SJCRH30 (cell line): ENCODE measurements around the gene ICOSLG. TPM values are rescaled to one million over a fixed set of nuclear protein-coding genes. Genes with fewer than 3 reads are reported as not detected.
"Not testable (repeated sequence)": the region's sequence is repeated elsewhere in the genome, so short reads cannot be mapped to it uniquely, and the experiment has no call there.

Source experiments
- DNase-seq, 2 experiments: peaks; one replicate each; pipeline ENCODE4 v3.0.0-alpha.2; 2015 to 2020
- H3K27ac ChIP-seq: fragments of 250-450 bp; sonication (Bioruptor Pico); 2 replicates; pipeline ENCODE4 v1.5.1; 2020; ENCODE audit warnings: mild to moderate bottlenecking, moderate library complexity
- H3K27me3 ChIP-seq: fragments of 250-450 bp; sonication (Bioruptor Pico); 2 replicates; pipeline ENCODE4 v1.5.1; 2020; ENCODE audit warnings: mild to moderate bottlenecking, moderate library complexity
- H3K36me3 ChIP-seq: fragments of 250-450 bp; sonication (Bioruptor Pico); 2 replicates; pipeline ENCODE4 v1.5.1; 2020; ENCODE audit warnings: mild to moderate bottlenecking, moderate library complexity
- H3K4me1 ChIP-seq: fragments of 250-450 bp; sonication (Bioruptor Pico); 2 replicates; pipeline ENCODE4 v1.5.1; 2020; ENCODE audit warnings: mild to moderate bottlenecking, moderate library complexity
- H3K4me3 ChIP-seq: fragments of 250-450 bp; sonication (Bioruptor Pico); 2 replicates; pipeline ENCODE4 v1.5.1; 2020; ENCODE audit warnings: mild to moderate bottlenecking, moderate library complexity
- H3K9me3 ChIP-seq: fragments of 250-450 bp; sonication (Bioruptor Pico); replicated peaks from 2 replicates; pipeline ENCODE4 v1.5.1; 2020; ENCODE audit warnings: mild to moderate bottlenecking, moderate library complexity
- total RNA-seq: library from RNA; depleted of rRNA; stranded (reverse); fragments of >200 nt; shearing (Covaris generic); gene quantifications from 2 replicates; pipeline ENCODE4 v1.2.3, GENCODE V29; 2014

Gene ICOSLG
- total RNA-seq, 1 experiment from 2014 or later = not detected

DNA sequence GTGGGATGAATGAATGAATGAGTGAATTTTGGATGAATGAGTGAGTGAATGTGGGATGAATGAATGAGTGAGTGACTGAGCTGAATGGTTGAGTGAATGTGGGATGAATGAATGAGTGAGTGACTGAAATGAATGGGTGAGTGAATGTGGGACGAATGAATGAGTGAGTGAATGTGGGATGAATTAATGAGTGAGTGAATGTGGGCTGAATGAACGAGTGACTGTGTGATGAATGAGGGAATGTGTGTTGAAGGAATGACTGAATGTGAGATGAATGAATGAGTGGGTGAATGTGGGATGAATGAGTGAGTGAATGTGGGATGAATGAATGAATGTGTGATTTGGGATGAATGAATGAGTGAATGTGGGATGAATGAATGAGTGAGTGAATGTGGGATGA is 28.8 kb downstream of the ICOSLG start:
- not testable (repeated sequence) for H3K36me3 ChIP-seq, H3K27me3 ChIP-seq, H3K9me3 ChIP-seq, H3K27ac ChIP-seq, H3K4me1 ChIP-seq, DNase-seq, H3K4me3 ChIP-seq

DNA sequence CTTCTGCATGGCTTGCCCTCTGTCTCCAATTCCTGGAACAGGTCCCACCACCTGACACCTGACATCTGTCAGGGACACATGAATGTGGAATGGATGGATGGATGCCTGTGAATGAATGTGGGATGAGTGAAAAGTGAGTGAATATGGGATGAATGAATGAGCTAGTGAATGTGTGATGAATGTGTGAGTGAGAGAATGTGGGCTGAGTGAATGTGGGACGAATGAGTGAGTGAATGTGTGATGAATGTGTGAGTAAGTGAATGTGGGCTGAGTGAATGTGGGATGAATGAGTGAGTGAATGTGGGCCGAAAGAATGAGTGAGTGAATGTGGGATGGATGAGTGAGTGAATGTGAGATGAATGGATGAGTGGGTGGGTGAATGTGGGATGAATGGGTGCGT is 29.2 kb downstream of the ICOSLG start:
- H3K4me1 ChIP-seq, H3K4me3 ChIP-seq, H3K27ac ChIP-seq, DNase-seq, H3K27me3 ChIP-seq, H3K36me3 ChIP-seq, H3K9me3 ChIP-seq: not testable (repeated sequence)

DNA sequence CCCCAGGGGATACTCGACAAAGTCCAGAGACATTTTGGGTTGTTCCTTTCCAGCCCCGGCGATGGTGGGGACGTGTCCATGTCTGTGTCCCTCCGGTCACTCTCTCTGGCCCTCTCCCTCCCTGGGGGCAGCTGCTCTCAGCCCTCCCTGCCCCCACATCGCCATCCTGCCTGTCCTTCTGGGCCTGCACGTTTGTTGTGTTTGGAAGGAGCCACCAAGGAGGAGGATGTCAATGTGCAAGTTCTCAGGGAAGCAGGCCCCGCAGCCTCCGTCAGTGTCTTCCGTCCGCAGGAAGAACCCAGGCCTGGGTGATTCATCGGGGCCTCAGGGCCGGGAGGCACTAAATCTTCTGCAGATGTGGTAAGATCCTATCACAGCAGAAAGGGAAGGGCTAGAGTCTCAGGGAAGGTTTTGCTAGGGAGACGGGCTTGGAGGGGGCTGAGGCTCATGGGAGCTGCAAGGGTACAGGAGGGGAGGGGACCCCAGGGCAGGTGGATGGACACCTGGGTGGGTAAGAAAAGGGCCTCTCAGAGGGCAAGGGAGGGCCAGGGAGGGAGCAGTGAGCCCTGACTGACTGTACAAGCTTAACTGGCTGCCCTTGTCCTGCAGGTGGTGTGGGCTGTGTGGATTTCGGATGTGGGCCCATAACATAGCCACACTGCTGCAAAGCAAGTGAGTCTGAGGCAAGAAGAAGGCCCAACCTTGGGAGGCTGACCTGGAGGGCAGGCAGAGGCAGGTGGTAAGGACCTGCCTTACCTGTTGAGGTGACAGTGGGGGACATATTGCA is 32.7 kb downstream of the ICOSLG start:
- not testable (repeated sequence) for H3K9me3 ChIP-seq, DNase-seq, H3K36me3 ChIP-seq, H3K4me1 ChIP-seq, H3K4me3 ChIP-seq, H3K27ac ChIP-seq, H3K27me3 ChIP-seq

DNA sequence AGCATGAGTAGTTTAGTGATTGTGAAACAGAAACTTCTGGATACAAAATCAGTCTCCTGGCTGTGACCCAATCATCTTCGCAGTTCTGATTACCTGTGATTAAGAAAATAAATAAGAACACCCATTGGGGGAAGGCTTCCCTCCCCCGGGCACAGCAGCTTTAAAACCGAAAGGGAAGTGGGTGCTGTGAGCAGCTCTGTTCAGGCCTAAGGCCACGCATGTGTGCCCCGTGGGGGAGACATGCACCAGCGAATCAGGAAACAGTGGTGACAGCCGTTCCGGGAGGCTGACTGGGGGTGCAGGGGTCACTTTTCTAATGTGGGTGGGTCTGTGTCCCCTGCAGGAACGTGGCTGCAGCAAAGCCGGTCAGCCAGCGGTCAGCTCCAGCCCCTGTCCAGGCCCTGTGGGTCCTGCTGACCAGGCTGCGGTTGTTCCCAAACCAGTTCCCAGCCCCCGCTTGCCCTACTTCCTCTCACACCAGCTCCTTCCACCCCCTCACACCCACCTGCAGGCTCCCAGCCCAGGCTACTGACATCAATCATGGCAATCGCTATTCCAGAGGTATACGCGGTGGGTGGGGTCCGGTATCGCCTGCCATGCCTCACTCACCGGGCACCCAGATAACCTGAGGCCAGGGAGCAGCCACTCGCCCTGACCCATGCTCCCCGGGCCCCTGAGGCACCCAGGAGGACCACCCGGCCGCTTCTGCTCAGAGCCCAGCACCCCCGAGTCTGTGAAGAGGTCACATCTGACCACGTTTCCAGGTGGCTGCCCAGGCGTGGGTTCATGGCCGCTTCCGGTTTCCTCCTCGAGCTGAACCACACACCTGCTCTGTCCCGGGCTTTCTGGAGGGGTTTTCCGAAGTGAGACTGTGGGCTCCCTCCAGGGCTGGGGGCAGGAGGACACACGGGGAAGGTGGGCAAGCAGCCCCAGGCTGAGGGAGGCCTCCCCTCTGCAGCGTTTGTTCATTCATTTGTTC is 33.8 kb downstream of the ICOSLG start:
- H3K4me3 ChIP-seq, H3K27me3 ChIP-seq, H3K4me1 ChIP-seq, H3K9me3 ChIP-seq, DNase-seq, H3K36me3 ChIP-seq, H3K27ac ChIP-seq: not testable (repeated sequence)

DNA sequence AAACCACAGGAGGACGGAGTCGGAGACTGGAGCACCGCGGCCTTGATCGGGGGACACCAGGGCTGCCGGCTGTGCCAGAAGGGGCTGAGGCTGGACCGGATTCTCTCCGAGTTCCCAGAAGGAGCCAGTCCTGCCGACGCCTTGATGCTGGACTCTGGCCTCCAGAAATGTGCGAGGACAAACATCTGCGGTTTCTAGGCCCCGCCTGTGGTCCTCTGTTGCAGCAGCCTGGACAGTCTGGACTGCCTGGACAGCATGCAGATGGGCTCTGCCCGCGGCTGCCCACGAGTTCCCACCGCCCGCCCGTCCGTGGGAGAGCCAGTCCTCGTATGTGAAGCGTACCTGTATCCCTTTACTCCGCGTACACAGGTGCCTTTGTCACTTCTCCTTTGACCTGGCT is 34.6 kb downstream of the ICOSLG start:
- H3K27ac ChIP-seq = not testable (repeated sequence)

DNA sequence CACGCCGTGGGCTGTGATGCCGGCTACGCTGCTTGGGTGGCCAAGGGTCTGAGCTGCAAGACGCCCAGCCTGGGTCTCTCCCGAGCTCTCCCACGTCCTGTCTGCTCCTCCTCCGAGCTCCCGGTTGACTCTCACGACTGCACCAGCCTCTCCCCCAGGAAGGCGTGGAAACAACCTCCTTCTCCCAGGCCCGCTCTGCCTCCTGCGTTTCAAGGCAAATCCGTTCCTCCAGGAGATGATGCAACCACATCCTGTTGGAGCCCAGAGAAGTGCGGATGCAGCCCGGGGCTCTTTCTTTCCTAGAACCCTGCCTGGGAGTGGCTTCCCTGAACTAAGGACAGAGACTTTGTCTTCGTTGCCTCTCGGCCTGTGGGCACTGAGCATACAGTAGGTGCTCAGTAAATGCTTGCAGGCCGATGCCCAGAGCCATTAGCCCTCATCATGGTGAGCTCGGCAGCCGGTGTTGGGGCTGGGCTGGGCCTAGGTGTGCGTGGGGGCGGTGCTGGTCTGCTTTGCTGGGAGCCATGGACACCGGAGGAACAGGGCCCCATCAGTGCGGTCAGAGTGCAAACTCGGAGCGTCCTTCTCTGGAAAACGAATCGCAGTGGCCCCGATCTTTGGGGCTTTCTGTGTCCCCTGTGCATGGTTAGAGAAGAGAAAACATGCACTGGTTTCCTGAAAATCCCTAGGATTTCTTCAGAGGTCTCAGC is 38.0 kb downstream of the ICOSLG start:
- H3K27ac ChIP-seq, H3K4me3 ChIP-seq, H3K36me3 ChIP-seq, H3K9me3 ChIP-seq, H3K27me3 ChIP-seq, H3K4me1 ChIP-seq, DNase-seq: not testable (repeated sequence)

More for the DNA sequence above, 34.6 kb downstream of the ICOSLG start:
- not testable (repeated sequence) for DNase-seq, H3K27me3 ChIP-seq, H3K9me3 ChIP-seq, H3K4me3 ChIP-seq, H3K4me1 ChIP-seq, H3K36me3 ChIP-seq

DNA sequence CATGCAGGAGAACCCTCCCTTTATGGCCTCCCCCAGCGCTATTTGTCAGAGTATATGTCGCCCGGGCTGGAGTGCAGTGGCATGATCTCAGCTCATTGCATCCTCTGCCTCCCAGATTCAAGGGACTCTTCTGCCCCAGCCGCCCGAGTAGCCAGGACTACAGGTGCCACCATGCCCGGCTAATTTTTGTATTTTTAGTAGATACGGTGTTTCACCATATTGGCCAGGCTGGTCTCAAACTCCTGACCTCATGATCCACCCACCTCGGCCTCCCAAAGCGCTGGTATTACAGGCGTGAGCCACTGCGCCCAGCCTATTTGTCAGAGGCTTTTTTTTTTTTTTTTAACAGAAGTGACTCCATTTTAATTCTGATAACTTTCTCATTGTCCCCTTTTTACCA is 40.7 kb downstream of the ICOSLG start:
- H3K4me3 ChIP-seq, DNase-seq, H3K27ac ChIP-seq, H3K36me3 ChIP-seq, H3K4me1 ChIP-seq, H3K9me3 ChIP-seq, H3K27me3 ChIP-seq: not testable (repeated sequence)

DNA sequence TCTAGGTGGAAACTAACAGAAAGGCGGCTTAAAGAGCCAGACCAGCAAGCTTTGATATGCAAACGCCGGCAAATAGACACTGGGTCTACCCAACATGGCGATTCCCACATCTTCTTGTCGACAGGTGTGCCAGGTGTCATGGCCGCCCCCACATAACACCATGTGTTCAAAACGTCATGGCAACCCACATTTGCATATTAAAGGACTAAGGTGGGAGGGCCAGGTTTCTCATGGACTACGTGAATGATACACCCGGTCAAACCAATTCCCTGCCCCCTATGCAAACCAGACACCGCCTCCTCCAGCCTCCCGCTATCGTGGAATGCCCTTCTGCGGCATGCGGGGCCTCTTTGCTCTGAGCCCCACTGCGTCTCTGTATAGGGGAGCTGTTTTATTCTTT is 41.3 kb downstream of the ICOSLG start:
- Histone ChIP-seq H3K4me1 (no peaks in the 10 kb centered on the region), H3K36me3 (no peaks in the 10 kb centered on the region), H3K27me3 (no peaks in the 10 kb centered on the region), H3K4me3 (no peak overlapping the region), H3K27ac (no peak overlapping the region), H3K9me3 (no peaks in the 10 kb centered on the region)
- no peak for DNase-seq

DNA sequence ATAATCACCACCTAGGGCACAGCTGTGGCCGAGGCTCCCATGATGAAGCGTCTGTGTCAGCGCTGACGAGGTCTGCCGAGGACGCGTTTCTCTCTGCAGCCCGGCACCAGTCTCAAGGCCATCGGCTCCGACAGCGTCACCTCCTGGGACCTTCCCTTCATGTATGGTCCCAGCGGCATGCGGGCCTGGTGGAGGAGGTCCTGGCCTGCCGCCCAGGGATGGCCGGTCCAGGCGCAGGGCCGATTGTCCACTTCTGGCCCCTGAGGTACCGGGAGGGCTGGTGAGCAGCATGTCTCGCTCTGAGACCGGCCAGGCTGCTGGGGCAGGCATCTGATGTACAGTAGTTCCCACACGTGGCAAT is 43.6 kb downstream of the ICOSLG start:
- H3K27me3 ChIP-seq, H3K36me3 ChIP-seq, H3K9me3 ChIP-seq, H3K27ac ChIP-seq, H3K4me1 ChIP-seq, DNase-seq, H3K4me3 ChIP-seq: not testable (repeated sequence)

DNA sequence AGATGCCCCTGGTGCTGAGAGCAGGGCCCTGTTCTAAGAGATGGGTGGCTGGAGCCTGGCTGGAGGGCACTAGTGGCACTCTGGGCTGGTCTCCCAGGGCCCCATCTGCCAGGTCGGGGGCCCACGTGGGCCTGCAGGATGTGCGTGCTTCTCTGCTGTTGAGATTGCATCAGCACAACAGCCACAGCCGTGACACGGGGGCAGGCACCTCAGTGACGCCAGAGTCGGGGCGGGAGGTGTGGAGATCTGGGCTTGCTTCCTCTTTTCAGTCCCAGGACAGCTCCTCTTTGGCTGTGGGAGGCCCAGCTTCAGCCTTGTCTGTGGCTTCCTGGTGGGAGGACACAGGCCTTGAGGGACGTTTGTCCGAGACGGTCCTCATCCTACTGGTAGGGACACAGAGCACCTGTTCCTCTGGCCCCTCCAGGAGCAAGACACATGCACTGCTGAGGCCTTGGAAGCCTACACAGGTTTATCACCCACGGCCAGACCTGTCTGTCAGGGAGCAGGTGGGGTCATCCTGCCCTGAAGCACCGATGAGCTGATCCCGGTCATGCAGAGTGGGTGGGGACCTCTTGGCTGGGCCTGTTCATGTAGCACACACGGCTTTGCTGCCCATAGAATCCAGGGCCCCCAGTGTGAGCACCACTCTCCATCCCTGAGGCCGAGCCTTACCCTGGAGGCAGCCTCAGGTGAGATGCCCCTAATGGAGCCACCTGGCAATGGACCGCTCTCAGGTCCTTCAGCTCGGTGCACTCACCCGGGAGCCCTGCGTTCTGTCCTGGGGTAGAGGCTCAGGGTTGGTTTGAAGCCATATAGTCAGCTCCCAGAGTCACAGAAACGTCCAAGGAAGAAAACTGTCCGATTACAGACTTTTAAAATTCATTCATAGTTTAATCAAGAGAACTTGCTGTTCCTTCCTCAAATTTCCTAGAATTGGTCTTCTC is 44.3 kb downstream of the ICOSLG start:
- not testable (repeated sequence) for H3K27me3 ChIP-seq, H3K27ac ChIP-seq, H3K4me3 ChIP-seq, H3K9me3 ChIP-seq, H3K36me3 ChIP-seq, H3K4me1 ChIP-seq, DNase-seq

DNA sequence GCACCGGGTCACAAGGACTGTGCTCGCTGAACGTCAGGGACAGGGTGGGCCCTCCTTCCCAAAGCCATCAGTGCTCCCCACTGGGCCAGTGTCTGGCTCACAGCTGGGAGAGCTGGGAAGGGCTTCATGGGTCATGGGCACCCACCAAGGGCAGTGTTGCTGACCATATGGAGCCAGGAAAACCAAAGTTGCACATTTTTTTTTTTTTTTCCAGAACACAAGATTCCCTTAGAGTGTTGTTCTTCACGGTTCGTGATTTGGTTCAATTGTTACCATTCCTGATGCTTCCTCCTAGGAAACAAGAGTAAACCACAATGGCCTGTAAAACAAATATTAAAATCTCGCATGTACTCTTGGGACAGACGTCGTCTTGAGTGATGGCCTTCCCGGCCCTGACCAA is 45.9 kb downstream of the ICOSLG start:
- H3K36me3 ChIP-seq, DNase-seq, H3K4me3 ChIP-seq, H3K27me3 ChIP-seq, H3K9me3 ChIP-seq, H3K27ac ChIP-seq, H3K4me1 ChIP-seq: not testable (repeated sequence)

DNA sequence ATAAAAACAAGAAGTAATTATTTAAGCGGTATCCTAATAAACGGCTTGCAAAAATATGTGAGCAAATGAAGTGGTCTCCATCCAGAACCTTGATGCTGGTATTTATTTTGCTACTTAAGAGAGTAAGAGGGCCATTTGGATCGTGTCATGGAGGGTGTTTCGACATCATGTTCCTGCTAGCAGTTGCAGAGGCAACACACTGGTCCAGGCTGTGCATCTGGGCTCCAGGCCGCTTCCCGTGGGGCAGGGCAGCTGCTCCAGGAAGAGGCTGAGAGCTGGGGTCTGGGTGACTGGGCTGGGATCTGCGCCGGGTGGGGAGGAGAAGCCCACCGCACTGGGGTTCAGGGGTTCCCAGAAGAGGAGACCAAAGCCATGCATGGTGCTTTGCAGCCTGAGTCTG is 46.3 kb downstream of the ICOSLG start:
- not testable (repeated sequence) for H3K9me3 ChIP-seq, H3K36me3 ChIP-seq, H3K4me3 ChIP-seq, DNase-seq, H3K4me1 ChIP-seq, H3K27ac ChIP-seq, H3K27me3 ChIP-seq

DNA sequence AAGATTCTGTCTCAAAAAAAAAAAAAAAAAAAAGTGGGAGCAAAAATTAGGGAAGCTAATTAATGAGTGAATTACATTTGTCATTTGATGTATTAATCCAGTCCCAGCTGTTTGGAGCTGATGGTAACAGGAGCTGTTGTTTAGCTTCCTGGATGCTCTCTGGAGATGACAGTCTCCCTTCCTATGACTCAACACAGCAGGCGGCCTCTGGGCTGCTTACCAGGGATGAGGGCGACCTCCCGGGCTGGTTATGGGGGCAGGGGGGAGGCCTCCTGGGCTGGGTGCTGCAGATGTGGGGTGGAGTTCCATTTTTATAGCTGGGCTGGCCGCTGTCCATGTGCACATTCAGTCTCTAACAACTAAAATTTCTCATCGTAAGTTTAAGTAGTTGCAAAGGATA is 47.6 kb downstream of the ICOSLG start:
- H3K4me3 ChIP-seq, H3K27ac ChIP-seq, H3K9me3 ChIP-seq, H3K36me3 ChIP-seq, DNase-seq, H3K27me3 ChIP-seq, H3K4me1 ChIP-seq: not testable (repeated sequence)
